ENCODE data around the gene UCN.

DNA sequence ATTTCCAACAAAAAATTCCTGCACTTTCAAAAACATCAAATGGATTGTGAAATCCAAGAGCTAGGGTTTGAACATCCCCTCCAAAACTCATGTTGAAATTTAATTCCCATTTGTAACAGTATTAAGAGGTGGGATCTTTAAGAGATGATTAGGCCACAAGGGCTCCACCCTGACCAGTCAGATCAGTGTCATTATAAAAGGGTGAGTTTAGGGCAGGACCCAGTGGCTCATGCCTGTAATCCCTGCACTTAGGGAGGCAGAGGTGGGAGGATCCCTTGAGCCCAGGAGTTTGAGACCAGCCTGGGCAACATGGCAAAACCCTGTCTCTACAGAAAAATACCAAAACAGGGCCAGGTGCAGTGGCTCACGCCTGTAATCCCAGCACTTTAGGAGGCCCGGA, 39.4 kb upstream of the UCN start:
- TF ChIP-seq RAD21 (IDR thresholded peaks at IDR 0.05; ENCODE audit: low read length) = no peak
- TF ChIP-seq, protein P1, sequence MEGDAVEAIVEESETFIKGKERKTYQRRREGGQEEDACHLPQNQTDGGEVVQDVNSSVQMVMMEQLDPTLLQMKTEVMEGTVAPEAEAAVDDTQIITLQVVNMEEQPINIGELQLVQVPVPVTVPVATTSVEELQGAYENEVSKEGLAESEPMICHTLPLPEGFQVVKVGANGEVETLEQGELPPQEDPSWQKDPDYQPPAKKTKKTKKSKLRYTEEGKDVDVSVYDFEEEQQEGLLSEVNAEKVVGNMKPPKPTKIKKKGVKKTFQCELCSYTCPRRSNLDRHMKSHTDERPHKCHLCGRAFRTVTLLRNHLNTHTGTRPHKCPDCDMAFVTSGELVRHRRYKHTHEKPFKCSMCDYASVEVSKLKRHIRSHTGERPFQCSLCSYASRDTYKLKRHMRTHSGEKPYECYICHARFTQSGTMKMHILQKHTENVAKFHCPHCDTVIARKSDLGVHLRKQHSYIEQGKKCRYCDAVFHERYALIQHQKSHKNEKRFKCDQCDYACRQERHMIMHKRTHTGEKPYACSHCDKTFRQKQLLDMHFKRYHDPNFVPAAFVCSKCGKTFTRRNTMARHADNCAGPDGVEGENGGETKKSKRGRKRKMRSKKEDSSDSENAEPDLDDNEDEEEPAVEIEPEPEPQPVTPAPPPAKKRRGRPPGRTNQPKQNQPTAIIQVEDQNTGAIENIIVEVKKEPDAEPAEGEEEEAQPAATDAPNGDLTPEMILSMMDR (conservative IDR thresholded peaks at IDR 0.05; ENCODE audit: low read depth, low read length) = no peak
- no peak for TF ChIP-seq POLR2A (IDR thresholded peaks at IDR 0.05; ENCODE audit: low read depth, low read length)
- TF ChIP-seq CHD1 (IDR thresholded peaks at IDR 0.05; ENCODE audit: low read depth, low read length) = no peak
- TF ChIP-seq, protein P2, sequence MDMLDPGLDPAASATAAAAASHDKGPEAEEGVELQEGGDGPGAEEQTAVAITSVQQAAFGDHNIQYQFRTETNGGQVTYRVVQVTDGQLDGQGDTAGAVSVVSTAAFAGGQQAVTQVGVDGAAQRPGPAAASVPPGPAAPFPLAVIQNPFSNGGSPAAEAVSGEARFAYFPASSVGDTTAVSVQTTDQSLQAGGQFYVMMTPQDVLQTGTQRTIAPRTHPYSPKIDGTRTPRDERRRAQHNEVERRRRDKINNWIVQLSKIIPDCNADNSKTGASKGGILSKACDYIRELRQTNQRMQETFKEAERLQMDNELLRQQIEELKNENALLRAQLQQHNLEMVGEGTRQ (IDR thresholded peaks at IDR 0.05; ENCODE audit: low read depth, low read length) = no peak

All from IMR-90 (cell line).